Loucy (cell line): Measurements from ENCODE around the gene PIAS4.

Experiments
- H2AFZ ChIP-seq: fragments of 200-600 bp; sonication (generic); 2 replicates; pipeline ENCODE4 v1.6.0; 2016; ENCODE audit warnings: antibody characterized with exemption, mild to moderate bottlenecking, low read length, moderate library complexity
- H3F3A ChIP-seq: fragments of 200-600 bp; 2 replicates; pipeline ENCODE4 v1.6.0; 2016; ENCODE audit warnings: antibody characterized with exemption, low read depth, mild to moderate bottlenecking
- H3K27me3 ChIP-seq: fragments of 200-600 bp; sonication (generic); 2 replicates; pipeline ENCODE4 v1.6.1; 2014; ENCODE audit warnings: low read length, mild to moderate bottlenecking; ENCODE audit not compliant: insufficient read depth, poor library complexity, severe bottlenecking
- H3K36me3 ChIP-seq: fragments of 200-600 bp; sonication (generic); 2 replicates; pipeline ENCODE4 v1.6.1; 2016; ENCODE audit warnings: low read length; ENCODE audit not compliant: insufficient read depth
- H3K4me1 ChIP-seq: fragments of 200-600 bp; sonication (generic); 2 replicates; pipeline ENCODE4 v1.5.1; 2014; ENCODE audit warnings: low read length, mild to moderate bottlenecking; ENCODE audit not compliant: insufficient read depth, poor library complexity, severe bottlenecking
- H3K4me2 ChIP-seq: fragments of 200-600 bp; sonication (generic); 2 replicates; pipeline ENCODE4 v1.6.0; 2014; ENCODE audit warnings: antibody characterized with exemption, low read length, low read depth, mild to moderate bottlenecking; ENCODE audit not compliant: poor library complexity, severe bottlenecking
- H3K4me3 ChIP-seq: fragments of 200-600 bp; sonication (generic); 2 replicates; pipeline ENCODE4 v1.5.1; 2014; ENCODE audit warnings: low read length, mild to moderate bottlenecking, mixed read lengths; ENCODE audit not compliant: poor library complexity, severe bottlenecking
- H3K79me2 ChIP-seq: fragments of 200-600 bp; sonication (generic); 2 replicates; pipeline ENCODE4 v1.6.1; 2014; ENCODE audit warnings: low read length; ENCODE audit not compliant: insufficient read depth
- H3K9ac ChIP-seq: fragments of 200-600 bp; sonication (generic); 2 replicates; pipeline ENCODE4 v1.6.0; 2014; ENCODE audit warnings: mild to moderate bottlenecking, low read depth, low read length, moderate library complexity; ENCODE audit not compliant: poor library complexity, severe bottlenecking
- H3K9me2 ChIP-seq: fragments of 200-600 bp; sonication (generic); replicated peaks from 2 replicates; pipeline ENCODE4 v1.6.1; 2016; ENCODE audit warnings: low read depth, low read length, mixed read lengths
- H3K9me3 ChIP-seq: fragments of 200-600 bp; sonication (generic); 2 replicates; pipeline ENCODE4 v1.6.1; 2014; ENCODE audit warnings: mild to moderate bottlenecking, antibody characterized with exemption, low read length, low read depth; ENCODE audit not compliant: insufficient read depth
- H4K20me1 ChIP-seq: fragments of 200-600 bp; sonication (generic); 2 replicates; pipeline ENCODE4 v1.6.0; 2014; ENCODE audit warnings: antibody characterized with exemption, low read length, mild to moderate bottlenecking; ENCODE audit not compliant: insufficient read depth, poor library complexity, severe bottlenecking
- CTCF ChIP-seq: fragments of 200-600 bp; sonication (generic); conservative IDR thresholded peaks from 2 replicates; pipeline ENCODE4 v1.5.1; 2014; ENCODE audit warnings: mild to moderate bottlenecking, antibody characterized with exemption, low read length
- EZH2phosphoT487 ChIP-seq: fragments of 200-600 bp; IDR thresholded peaks from 2 replicates; pipeline ENCODE4 v1.6.1; 2018; ENCODE audit warnings: antibody characterized with exemption, mild to moderate bottlenecking, moderate library complexity, borderline replicate concordance

PIAS4 gene

GRCh38 chr19:4035018-4035566, 27.6 kb downstream of the PIAS4 start:
- Histone ChIP-seq H3K9ac (no peak overlapping the region), H3K4me2 (no peak overlapping the region), H4K20me1 (no peaks in the 10 kb centered on the region), H3K4me1 (no peaks in the 10 kb centered on the region), H3K9me2 (no peaks in the 10 kb centered on the region), H2AFZ (no peak overlapping the region), H3F3A (no peaks in the 10 kb centered on the region), H3K9me3 (no peaks in the 10 kb centered on the region), H3K27me3 (no peaks in the 10 kb centered on the region), H3K79me2 (no peaks in the 10 kb centered on the region), H3K4me3 (no peak overlapping the region), H3K36me3 (peaks cover 38% of the 10 kb centered on the region; the same call in 1 of the 2 replicates)
- TF ChIP-seq CTCF (no peak), EZH2phosphoT487 (no peak)

GRCh38 chr19:4035582-4035981, 28.0 kb downstream of the PIAS4 start:
- Histone ChIP-seq H3K27me3 (no peaks in the 10 kb centered on the region), H3K4me1 (no peaks in the 10 kb centered on the region), H2AFZ (no peak overlapping the region), H3K9me2 (no peaks in the 10 kb centered on the region), H3K79me2 (no peaks in the 10 kb centered on the region), H3K4me3 (no peak overlapping the region), H3K36me3 (peaks cover 37% of the 10 kb centered on the region; the same call in 1 of the 2 replicates), H3K9me3 (no peaks in the 10 kb centered on the region), H4K20me1 (no peaks in the 10 kb centered on the region), H3K9ac (no peak overlapping the region), H3F3A (no peaks in the 10 kb centered on the region), H3K4me2 (no peak overlapping the region)
- TF ChIP-seq EZH2phosphoT487 (no peak), CTCF (no peak)

GRCh38 chr19:4036576-4037300, 29.2 kb downstream of the PIAS4 start:
- no peaks in the 10 kb centered on the region for H3K27me3 ChIP-seq
- no peak overlapping the region for H3K9ac ChIP-seq
- no peaks in the 10 kb centered on the region for H3F3A ChIP-seq
- TF ChIP-seq EZH2phosphoT487 (no peak), CTCF (no peak)
- H3K4me3 ChIP-seq, result no peak overlapping the region
- H3K4me1 ChIP-seq, result no peaks in the 10 kb centered on the region
- no peaks in the 10 kb centered on the region for H3K79me2 ChIP-seq
- no peaks in the 10 kb centered on the region for H3K9me2 ChIP-seq
- H4K20me1 ChIP-seq, result no peaks in the 10 kb centered on the region
- H3K4me2 ChIP-seq, result no peak overlapping the region
- peaks cover 34% of the 10 kb centered on the region; the same call in 1 of the 2 replicates for H3K36me3 ChIP-seq
- no peak overlapping the region for H2AFZ ChIP-seq
- no peaks in the 10 kb centered on the region for H3K9me3 ChIP-seq
